Epithelial cell of prostate (primary cell): Measurements from ENCODE around the gene LMAN2.

ENCODE experiments used
- DNase-seq: peaks from one replicate; pipeline ENCODE4 v3.0.0-alpha.2; 2011; ENCODE audit warnings: low read depth, low spot score
- H3K27ac ChIP-seq: fragments of 450-650 bp; 2 replicates; pipeline ENCODE4 v1.5.1; 2017; ENCODE audit warnings: mild to moderate bottlenecking

The LMAN2 gene

DNA sequence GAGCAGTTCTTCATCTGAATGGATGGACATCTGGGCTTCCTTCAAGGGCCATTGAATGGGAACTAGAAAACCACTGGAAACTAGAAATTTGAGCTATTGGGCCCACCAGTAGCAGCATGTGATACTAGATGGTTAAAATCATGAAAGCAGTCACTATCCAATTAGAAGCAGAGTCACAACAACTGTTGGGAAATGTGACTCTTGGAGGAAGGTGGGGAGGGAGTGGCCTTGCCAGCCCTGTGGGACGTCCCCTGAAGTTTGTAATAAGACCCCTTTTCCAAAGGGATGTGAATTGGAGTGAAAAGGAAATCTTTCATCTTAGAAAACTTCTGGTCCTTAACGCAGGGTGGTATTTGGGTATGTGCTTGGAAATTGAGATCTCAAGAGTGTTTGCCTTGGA, 53.5 kb downstream of the LMAN2 start:
- no peak for DNase-seq
- H3K27ac ChIP-seq = no peak overlapping the region

DNA sequence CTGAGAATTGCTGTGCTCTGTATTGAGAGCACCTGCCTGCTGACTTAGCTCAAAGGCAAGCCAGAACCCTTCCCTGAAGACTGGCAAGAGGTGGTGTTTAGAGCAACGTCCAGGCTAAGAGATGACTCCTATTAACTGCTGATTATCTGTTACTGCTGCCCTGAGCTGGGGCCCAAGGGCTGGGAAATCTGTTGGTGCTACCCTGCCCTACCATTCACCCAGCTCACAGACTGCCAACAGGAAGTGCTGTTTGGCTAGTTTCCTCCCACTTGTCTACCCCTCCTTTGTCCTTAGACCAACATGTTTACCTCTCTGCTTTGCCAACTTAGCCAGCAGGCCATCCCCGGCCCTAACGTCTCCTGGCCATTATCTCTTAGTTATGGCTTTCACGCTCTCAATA, 54.9 kb downstream of the LMAN2 start:
- DNase-seq = no peak
- no peak overlapping the region for H3K27ac ChIP-seq

DNA sequence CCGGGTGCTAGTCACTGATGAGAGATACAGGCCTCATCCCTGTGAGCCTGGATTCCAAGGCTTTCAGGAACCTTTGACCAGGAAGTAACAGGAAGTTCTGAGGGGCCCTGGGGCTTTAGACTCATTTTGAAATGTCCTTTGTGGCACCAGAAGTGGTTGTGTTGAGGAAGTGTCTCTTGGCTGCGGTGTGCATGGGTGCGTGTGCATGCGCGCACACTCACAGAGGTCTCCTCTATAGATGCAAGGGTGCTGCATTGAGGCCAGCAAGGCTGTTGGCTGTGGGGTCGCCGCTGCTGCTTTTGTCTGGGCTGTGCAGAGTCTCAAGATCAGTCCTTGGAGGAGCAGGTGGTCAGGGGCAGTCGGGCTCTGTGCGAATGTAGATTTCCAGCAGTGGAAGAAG, 55.5 kb downstream of the LMAN2 start:
- no peak overlapping the region for H3K27ac ChIP-seq
- no peak for DNase-seq

DNA sequence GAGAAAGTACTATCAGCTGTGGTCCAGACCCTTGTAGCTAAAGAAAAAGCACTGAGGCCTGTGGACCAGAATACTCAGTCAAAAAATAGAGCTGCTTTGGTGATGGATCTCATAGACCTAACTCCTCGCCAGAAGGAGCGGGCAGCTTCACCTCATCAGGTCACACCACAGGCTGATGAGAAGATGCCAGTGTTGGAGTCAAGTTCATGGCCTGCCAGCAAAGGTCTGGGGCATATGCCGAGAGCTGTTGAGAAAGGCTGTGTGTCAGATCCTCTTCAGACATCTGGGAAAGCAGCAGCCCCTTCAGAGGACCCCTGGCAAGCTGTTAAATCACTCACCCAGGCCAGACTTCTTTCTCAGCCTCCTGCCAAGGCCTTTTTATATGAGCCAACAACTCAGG, 56.8 kb downstream of the LMAN2 start:
- no peak for DNase-seq
- H3K27ac ChIP-seq = no peak overlapping the region

DNA sequence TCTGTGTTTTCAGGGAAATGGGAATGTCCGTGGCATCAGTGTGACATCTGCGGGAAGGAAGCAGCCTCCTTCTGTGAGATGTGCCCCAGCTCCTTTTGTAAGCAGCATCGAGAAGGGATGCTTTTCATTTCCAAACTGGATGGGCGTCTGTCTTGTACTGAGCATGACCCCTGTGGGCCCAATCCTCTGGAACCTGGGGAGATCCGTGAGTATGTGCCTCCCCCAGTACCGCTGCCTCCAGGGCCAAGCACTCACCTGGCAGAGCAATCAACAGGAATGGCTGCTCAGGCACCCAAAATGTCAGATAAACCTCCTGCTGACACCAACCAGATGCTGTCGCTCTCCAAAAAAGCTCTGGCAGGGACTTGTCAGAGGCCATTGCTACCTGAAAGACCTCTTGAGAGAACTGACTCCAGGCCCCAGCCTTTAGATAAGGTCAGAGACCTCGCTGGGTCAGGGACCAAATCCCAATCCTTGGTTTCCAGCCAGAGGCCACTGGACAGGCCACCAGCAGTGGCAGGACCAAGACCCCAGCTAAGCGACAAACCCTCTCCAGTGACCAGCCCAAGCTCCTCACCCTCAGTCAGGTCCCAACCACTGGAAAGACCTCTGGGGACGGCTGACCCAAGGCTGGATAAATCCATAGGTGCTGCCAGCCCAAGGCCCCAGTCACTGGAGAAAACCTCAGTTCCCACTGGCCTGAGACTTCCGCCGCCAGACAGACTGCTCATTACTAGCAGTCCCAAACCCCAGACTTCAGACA, 57.5 kb downstream of the LMAN2 start:
- H3K27ac ChIP-seq = no peak overlapping the region
- no peak for DNase-seq

DNA sequence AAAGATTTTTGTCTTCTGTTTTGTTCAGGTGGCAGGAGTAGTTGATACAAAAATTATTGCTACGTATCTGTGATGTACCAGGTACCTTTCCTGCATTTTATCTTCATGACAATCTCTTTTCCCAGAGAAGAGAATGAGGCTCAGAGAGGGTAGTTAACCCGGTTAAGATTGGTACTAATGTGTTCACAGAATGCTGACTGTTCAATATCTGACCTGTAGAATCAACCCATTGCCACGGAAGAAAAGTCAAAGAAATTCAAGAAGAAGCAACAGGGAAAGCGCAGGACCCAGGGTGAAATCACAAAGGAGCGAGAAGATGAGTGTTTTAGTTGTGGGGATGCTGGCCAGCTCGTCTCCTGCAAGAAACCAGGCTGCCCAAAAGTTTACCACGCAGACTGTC, 59.7 kb downstream of the LMAN2 start:
- no peak overlapping the region for H3K27ac ChIP-seq
- no peak for DNase-seq

DNA sequence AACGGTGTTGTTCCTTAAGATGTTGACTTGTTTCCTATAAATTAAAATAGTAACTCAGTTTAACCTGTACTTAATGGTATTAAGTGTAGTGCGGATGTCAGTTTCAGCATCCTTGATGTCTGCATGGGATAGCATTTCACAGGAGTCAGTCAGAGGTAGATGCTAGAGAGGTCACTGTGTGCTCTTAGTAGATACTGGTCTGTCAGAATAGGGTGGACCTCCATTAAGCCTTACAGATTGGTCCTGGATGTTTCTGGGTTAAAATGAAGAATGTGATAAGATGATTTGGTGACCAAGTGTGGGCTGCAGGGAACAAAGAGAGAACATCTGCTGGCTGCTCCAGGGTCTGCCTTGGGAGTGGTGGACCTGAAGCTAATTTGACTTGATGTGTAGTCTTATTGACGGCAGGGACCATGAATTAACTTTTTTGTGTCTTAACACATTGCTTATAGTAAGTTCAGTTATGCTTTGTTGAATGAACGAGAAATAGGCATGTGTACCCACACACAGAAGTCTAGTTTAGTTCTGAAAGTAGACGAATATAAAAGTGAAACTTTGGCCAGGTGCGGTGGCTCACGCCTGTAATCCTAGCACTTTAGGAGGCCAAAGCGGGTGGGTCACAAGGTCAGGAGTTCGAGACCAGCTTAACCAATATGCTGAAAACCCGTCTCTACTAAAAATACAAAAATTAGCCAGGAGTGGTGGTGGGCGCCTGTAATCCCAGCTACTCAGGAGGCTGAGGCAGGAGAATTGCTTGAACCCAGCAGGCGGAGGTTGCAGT, 60.5 kb downstream of the LMAN2 start:
- no peak for DNase-seq

DNA sequence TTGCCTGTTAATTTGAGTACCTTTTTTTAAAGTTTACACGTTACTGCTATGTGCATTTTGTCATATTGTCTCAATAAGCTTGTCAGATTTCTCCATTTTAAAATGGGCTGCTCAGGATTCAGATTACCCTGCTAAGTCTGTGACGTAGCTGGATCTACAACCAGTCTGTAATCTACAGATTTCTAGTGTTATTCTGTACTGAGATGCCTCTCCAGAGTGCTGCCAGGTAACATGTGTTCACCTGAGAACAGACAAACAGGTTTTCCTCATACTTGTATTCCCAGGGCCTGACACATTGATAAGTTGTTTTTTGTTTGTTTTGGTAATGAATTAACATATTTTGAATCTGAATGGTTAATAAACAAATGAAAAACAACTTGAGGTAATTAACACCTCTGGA, 63.3 kb downstream of the LMAN2 start:
- no peak for DNase-seq
- H3K27ac ChIP-seq = no peak overlapping the region

More for the DNA sequence above, 60.5 kb downstream of the LMAN2 start:
- no peak overlapping the region for H3K27ac ChIP-seq
